Effector memory CD8-positive, alpha-beta T cell (primary cell): Measurements from ENCODE around the gene SKAP1.
"Not testable (repeated sequence)": the region's sequence is repeated elsewhere in the genome, so short reads cannot be mapped to it uniquely, and the experiment has no call there.

Source experiments
- ATAC-seq: fragments of 150-1000 bp; cut with Tn5 transposase; replicated peaks from 2 replicates; pipeline ENCODE4 v1.10.0; 2021; ENCODE audit warnings: mild to moderate bottlenecking, moderate library complexity
- DNase-seq, 3 experiments: peaks; one replicate each; pipeline ENCODE4 v3.0.0; 2021
- H3K27ac Mint-ChIP-seq, 2 donors: one replicate each; pipeline ENCODE4 v1.8.0; 2022; ENCODE audit warnings: mild to moderate bottlenecking in 2 of 2, mixed read lengths in 2 of 2, moderate library complexity in 2 of 2
- H3K27me3 Mint-ChIP-seq, 2 donors: one replicate each; pipeline ENCODE4 v1.8.0; 2022; ENCODE audit warnings: mixed read lengths in 2 of 2
- H3K36me3 Mint-ChIP-seq: one replicate; pipeline ENCODE4 v1.8.0; 2022; ENCODE audit warnings: mild to moderate bottlenecking, moderate library complexity, mixed read lengths; ENCODE audit not compliant: insufficient read depth
- H3K4me1 Mint-ChIP-seq, 2 donors: one replicate each; pipeline ENCODE4 v1.8.0; 2022; ENCODE audit warnings: low read depth in 2 of 2, mixed read lengths in 2 of 2
- H3K4me3 Mint-ChIP-seq, 2 donors: one replicate each; pipeline ENCODE4 v1.8.0; 2022; ENCODE audit warnings: mild to moderate bottlenecking in 2 of 2, mixed read lengths in 2 of 2, moderate library complexity in 2 of 2
- H3K9me3 Mint-ChIP-seq, 2 donors: one replicate each; pipeline ENCODE4 v1.8.0; 2022; ENCODE audit warnings: mixed read lengths in 2 of 2

Gene SKAP1

DNA sequence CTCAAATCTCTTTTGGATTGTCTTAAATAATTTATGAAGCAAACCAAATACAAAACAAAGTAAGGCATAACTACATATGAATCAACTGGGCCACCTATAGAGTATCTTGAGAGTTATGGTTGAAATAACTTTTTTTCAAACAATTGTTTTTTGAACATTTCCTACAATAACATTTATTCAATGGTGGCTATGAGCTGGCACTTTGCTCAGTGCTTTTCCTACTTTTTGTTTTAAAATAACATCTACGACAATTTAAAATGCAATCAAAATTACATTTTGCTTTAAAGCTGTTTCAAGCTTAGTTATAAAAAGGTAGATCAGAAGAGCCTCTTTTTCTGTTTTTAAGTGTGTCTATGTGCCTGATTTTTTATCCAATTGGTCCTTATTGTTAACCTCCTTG, 238.7 kb downstream of the SKAP1 start:
- no peak overlapping the region for H3K4me3 Mint-ChIP-seq
- H3K36me3 Mint-ChIP-seq: peaks cover 62% of the 10 kb centered on the region
- no peaks in the 10 kb centered on the region for H3K9me3 Mint-ChIP-seq
- H3K27me3 Mint-ChIP-seq: no peaks in the 10 kb centered on the region
- no peak for ATAC-seq
- peaks cover 18 to 22% of the 10 kb centered on the region in 2 donors for H3K4me1 Mint-ChIP-seq
- H3K27ac Mint-ChIP-seq: peak overlapping the region in 1 of 2 donors; percentile 23
- no peak for DNase-seq

DNA sequence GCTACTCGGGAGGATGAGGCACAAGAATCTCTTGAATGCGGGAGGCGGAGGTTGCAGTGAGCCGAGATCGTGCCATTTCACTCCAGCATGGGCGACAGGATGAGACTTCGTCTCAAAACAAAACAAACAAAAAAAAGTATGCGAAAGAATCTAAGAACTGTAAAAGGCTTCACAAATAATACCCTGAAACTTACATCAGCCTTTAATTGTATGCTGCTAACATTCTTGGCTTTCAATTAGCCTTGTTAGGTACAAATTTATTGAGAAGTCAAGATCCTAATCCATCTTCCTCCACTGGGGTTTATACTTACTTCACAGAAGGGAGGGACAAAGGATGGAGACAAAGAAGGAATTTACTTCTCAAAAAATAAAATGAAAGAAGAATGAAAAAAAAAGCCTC, 239.1 kb downstream of the SKAP1 start:
- Mint-ChIP-seq H3K9me3 (no peaks in the 10 kb centered on the region), H3K27me3 (no peaks in the 10 kb centered on the region), H3K36me3 (peaks cover 66% of the 10 kb centered on the region), H3K4me3 (no peak overlapping the region), H3K4me1 (peaks cover 18 to 22% of the 10 kb centered on the region in 2 donors), H3K27ac (peak overlapping the region in 1 of 2 donors; percentile 35)
- ATAC-seq (no peak), DNase-seq (no peak)

GRCh38 chr17:48187872-48188608, 242.0 kb downstream of the SKAP1 start:
- Mint-ChIP-seq H3K27me3 (no peaks in the 10 kb centered on the region), H3K9me3 (no peaks in the 10 kb centered on the region), H3K36me3 (peaks cover 86% of the 10 kb centered on the region), H3K27ac (peak overlapping the region in 1 of 2 donors; percentile 19), H3K4me1 (peaks cover 2 to 5% of the 10 kb centered on the region in 2 donors), H3K4me3 (no peak overlapping the region)
- ATAC-seq: no peak
- DNase-seq: no peak

- not testable (repeated sequence) for H3K27ac Mint-ChIP-seq, H3K4me1 Mint-ChIP-seq
- peaks cover 79% of the 10 kb centered on the region for H3K36me3 Mint-ChIP-seq
Measured at GRCh38 chr17:48186317-48186716, 243.7 kb downstream of the SKAP1 start.

GRCh38 chr17:48184721-48185120, 245.3 kb downstream of the SKAP1 start:
- no peaks in the 10 kb centered on the region for H3K9me3 Mint-ChIP-seq
- H3K36me3 Mint-ChIP-seq: peaks cover 76% of the 10 kb centered on the region
- ATAC-seq: no peak
- H3K27me3 Mint-ChIP-seq: no peaks in the 10 kb centered on the region
- H3K4me3 Mint-ChIP-seq: no peak overlapping the region
- DNase-seq: no peak
- H3K27ac Mint-ChIP-seq: peak overlapping the region in 1 of 2 donors; percentile 56
- H3K4me1 Mint-ChIP-seq: no peaks in the 10 kb centered on the region

More at GRCh38 chr17:48186317-48186716, 243.7 kb downstream of the SKAP1 start:
- ATAC-seq, DNase-seq, H3K27me3 Mint-ChIP-seq, H3K9me3 Mint-ChIP-seq, H3K4me3 Mint-ChIP-seq: not testable (repeated sequence)

DNA sequence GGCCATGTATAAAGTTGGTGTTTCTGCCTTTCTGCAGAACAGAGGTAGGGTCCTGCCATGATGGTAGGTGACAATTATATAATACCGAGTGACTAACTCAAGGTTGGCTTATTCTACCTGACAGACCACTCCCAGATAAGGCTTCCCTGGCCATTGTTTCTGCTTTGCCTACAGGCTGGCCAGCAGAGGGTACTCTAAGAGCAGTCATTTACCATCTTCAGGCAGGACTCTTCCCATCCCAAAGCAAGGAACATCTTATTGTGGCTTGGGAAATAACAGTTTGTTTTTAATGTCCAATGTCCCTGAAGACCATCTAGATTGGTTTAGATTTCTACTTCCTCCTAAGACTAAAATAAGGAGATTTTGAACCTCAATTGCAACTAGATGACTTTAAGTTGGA, 248.4 kb downstream of the SKAP1 start:
- Mint-ChIP-seq H3K36me3 (peaks cover 75% of the 10 kb centered on the region), H3K4me3 (no peak overlapping the region), H3K4me1 (no peaks in the 10 kb centered on the region), H3K9me3 (no peaks in the 10 kb centered on the region), H3K27me3 (no peaks in the 10 kb centered on the region), H3K27ac (no peak overlapping the region)
- ATAC-seq (no peak), DNase-seq (no peak)

DNA sequence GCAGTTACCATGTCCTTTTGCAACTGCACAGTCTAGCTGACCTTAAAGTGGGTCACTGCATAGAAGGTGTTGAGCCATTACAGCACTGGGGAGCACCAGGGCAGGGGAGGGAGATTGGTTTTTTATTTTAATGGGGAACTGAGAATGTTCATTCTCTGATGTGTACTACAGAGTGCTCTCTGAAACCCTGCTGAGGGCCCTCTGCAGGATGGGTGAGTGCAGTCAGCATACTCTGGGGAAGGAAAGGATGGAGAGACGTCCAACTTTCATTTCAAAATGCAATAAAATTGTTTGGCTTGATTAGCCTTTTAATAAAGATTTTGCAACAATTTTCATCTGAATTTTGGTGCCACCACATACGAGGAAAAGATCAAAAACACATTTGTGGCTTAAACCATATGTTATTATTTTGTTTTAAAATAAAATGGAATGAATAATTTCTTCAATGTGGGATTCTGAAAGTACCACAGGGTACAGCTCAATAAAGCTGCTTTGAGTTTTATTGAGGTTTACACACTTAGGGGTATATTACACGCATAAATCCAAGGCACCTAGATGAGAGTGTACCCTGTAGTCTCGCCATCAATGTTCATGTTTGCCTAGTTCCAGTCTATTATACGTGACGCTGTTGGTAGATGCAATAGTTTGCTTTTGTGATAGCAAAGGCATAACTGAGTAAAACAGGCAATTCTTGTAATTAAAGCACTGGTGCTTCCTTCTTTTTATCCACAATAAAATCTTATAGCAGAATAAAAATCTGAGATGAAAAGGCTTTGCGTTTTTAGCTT, 249.0 kb downstream of the SKAP1 start:
- H3K27ac Mint-ChIP-seq: peak overlapping the region in 1 of 2 donors; percentile 6
- no peak overlapping the region for H3K4me3 Mint-ChIP-seq
- peaks cover 72% of the 10 kb centered on the region for H3K36me3 Mint-ChIP-seq
- ATAC-seq (no peak), DNase-seq (no peak)
- H3K27me3 Mint-ChIP-seq: no peaks in the 10 kb centered on the region
- peaks cover 0 to 2% of the 10 kb centered on the region in 2 donors for H3K4me1 Mint-ChIP-seq
- no peaks in the 10 kb centered on the region for H3K9me3 Mint-ChIP-seq

- peaks cover 62% of the 10 kb centered on the region for H3K36me3 Mint-ChIP-seq
- H3K9me3 Mint-ChIP-seq: no peaks in the 10 kb centered on the region
- no peaks in the 10 kb centered on the region for H3K27me3 Mint-ChIP-seq
- H3K27ac Mint-ChIP-seq: peak overlapping the region; percentile 20 to 59
- no peak overlapping the region for H3K4me3 Mint-ChIP-seq
- ATAC-seq: no peak
- DNase-seq: no peak
- H3K4me1 Mint-ChIP-seq: peaks cover under 1 to 14% of the 10 kb centered on the region in 2 donors
Measured at GRCh38 chr17:48179071-48179945, 250.7 kb downstream of the SKAP1 start.

DNA sequence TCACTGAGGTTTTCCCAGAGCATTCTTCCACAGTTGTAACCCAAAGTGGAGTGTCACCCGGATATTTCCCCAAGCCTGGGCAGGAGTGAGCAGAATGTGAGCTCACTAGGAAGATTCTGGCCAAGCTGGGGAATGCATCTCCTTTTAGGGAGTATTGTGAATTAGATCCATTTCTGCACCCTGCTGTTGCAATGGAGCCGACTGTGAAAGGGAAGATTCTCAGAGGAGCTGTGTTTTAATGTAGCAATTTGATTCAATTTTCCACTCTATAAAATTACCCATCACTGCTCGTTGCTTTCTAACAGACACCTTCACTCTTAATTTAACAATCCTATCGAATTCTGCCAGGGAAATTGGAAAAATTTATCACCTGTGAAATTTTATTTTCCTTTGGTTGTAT, 251.7 kb downstream of the SKAP1 start:
- Mint-ChIP-seq H3K9me3 (no peaks in the 10 kb centered on the region), H3K36me3 (peaks cover 56% of the 10 kb centered on the region), H3K27ac (no peak overlapping the region), H3K4me3 (no peak overlapping the region), H3K27me3 (no peaks in the 10 kb centered on the region), H3K4me1 (peaks cover 9 to 24% of the 10 kb centered on the region in 2 donors)
- ATAC-seq (no peak), DNase-seq (no peak)

DNA sequence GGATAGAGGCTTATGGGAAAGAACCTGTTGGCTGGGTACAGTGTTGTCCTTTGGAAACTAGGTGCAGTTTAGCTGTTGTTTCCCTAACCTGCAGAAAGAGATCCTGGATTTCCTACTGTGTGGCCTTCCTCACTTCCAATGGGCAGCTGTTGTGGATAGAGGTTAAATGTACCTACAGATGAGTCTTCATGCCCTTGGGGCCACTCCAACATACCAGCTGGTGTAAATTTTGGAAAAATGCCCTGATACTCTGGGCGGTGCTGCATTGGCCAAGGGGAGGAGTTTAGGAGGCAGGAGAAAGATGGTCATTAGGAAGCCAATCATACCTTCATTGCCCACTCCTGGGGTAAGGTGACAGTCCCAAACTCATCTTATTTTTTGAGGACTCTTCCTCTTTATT, 252.2 kb downstream of the SKAP1 start:
- ATAC-seq: no peak
- Mint-ChIP-seq H3K9me3 (no peaks in the 10 kb centered on the region), H3K4me3 (no peak overlapping the region), H3K27me3 (no peaks in the 10 kb centered on the region), H3K27ac (peak overlapping the region in 1 of 2 donors; percentile 53), H3K4me1 (peaks cover 13 to 28% of the 10 kb centered on the region in 2 donors), H3K36me3 (peaks cover 58% of the 10 kb centered on the region)
- DNase-seq: no peak

DNA sequence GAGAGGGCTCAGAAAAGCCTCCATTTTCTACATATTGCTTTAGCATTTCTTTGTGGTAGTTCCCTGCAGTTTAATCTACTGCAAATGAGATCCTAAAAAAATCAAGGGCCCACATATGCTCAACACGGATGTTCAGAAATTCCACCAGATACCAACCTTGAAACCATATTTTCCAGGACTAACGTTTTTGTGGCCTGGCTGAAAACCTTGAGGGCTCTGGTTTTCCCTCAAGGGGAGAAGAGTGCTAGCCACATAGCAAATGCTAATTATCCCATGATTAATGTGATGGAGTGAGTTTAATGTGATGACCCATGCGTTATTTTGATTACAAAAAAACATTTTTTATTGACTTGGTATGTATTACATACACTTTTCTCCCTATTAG, 253.6 kb downstream of the SKAP1 start:
- Mint-ChIP-seq H3K4me1 (peaks cover 13 to 28% of the 10 kb centered on the region in 2 donors), H3K27ac (no peak overlapping the region), H3K27me3 (no peaks in the 10 kb centered on the region), H3K9me3 (no peaks in the 10 kb centered on the region), H3K36me3 (peaks cover 62% of the 10 kb centered on the region), H3K4me3 (no peak overlapping the region)
- no peak for DNase-seq
- no peak for ATAC-seq

DNA sequence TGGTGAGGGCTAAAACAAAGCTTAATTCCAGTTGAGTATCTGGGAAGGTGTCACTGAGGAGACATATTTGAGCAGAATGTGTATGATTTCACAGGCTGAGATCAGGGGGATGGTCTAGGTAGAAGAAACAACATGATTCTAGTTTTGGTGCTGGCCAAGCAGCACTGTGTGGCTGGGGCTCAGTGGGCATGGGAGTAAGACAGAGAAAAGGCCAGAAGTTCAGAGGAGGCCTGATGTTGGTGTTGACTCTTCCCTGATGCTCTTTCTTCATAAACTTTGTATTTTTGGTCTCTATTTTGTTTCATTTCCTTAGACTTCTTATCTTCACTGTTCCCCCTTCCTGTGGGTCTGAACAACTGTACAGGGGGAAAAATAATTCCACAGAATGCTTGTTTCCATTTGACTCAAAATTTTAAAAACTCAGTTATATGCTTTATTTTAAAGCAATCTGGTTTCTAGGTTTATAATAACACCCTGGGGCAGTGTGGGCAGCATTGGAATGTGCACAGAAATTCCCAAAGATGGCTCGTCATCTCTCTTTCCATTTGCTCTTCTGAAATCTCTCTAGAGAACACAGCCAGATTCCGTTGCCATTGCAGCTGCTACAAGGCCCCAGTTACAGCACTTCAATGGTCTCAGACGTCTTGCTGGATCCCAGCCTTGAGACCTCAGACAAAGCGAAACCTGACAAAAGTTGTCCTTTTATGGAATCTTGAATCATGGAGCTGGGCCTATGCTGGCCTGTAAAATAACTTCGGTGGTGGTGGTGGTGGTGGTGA, 254.1 kb downstream of the SKAP1 start:
- peaks cover 64% of the 10 kb centered on the region for H3K36me3 Mint-ChIP-seq
- no peak overlapping the region for H3K4me3 Mint-ChIP-seq
- H3K27me3 Mint-ChIP-seq: no peaks in the 10 kb centered on the region
- H3K9me3 Mint-ChIP-seq: no peaks in the 10 kb centered on the region
- ATAC-seq (no peak), DNase-seq (no peak)
- H3K27ac Mint-ChIP-seq: peak overlapping the region; percentile 19 to 30
- H3K4me1 Mint-ChIP-seq: peaks cover 13 to 28% of the 10 kb centered on the region in 2 donors
